SK-N-SH (cell line): ENCODE results near the gene PLCB3. TPM values are rescaled to one million over a fixed set of nuclear protein-coding genes. Genes with fewer than 3 reads are reported as not detected.

Experiments used
- CTCF ChIA-PET: fragments of 300-600, 350-600 bp; formaldehyde crosslinking; extraction: SDS; loops from one replicate; lab custom pipeline; 2021; lab: Yijun Ruan, JAX
- POLR2A ChIA-PET: fragments of 350-600 bp; sonication (Branson Sonifier 250); formaldehyde crosslinking; extraction: SDS; loops from one replicate; lab custom pipeline; 2020; ENCODE audit warnings: antibody characterized with exemption, inconsistent platforms; lab: Yijun Ruan, JAX
- DNase-seq: peaks from one replicate; pipeline ENCODE4 v3.0.0; 2012
- H2AFZ ChIP-seq: fragments of 200-600 bp; sonication (generic); 2 replicates; pipeline ENCODE4 v1.8.1; 2016; ENCODE audit warnings: antibody characterized with exemption, mild to moderate bottlenecking, low read depth
- H3F3A ChIP-seq: fragments of 200-600 bp; sonication (generic); replicated peaks from 2 replicates; pipeline ENCODE3; 2016; ENCODE audit warnings: antibody characterized with exemption, mild to moderate bottlenecking; ENCODE audit not compliant: insufficient read depth
- H3K27ac ChIP-seq, 2 experiments: fragments of 200-500 bp in 1 of 2; fragments of 200-600 bp in 1 of 2; sonication (Bioruptor generic) in 1 of 2; sonication (generic), shearing (Covaris generic) in 1 of 2; 2 replicates each; pipeline versions ENCODE4 v1.5.1 to v1.6.1; 2014 to 2016; ENCODE audit warnings: low read depth in 2 of 2, inconsistent platforms in 1 of 2, low read length in 1 of 2, mild to moderate bottlenecking in 1 of 2, mixed read lengths in 1 of 2
- H3K27me3 ChIP-seq: fragments of 200-600 bp; sonication (generic), shearing (Covaris generic); 2 replicates; pipeline ENCODE4 v1.6.1; 2016; ENCODE audit warnings: mixed run types; ENCODE audit not compliant: insufficient read depth
- H3K36me3 ChIP-seq, 2 experiments: fragments of 200-500 bp in 1 of 2; fragments of 200-600 bp in 1 of 2; sonication (Bioruptor generic) in 1 of 2; sonication (generic) in 1 of 2; replicated peaks in 1 of 2; 2 replicates each; pipeline versions ENCODE3 to v1.5.1; 2014 to 2016; ENCODE audit warnings: low read length in 1 of 2, mild to moderate bottlenecking in 1 of 2; ENCODE audit not compliant: insufficient read depth in 2 of 2, control insufficient read depth in 1 of 2
- H3K4me1 ChIP-seq, 2 experiments: fragments of 200-500 bp in 1 of 2; fragments of 200-600 bp in 1 of 2; sonication (Bioruptor generic) in 1 of 2; sonication (generic), shearing (Covaris generic) in 1 of 2; 2 replicates each; pipeline versions ENCODE4 v1.5.1 to v1.6.1; 2014 to 2016; ENCODE audit warnings: low read depth in 1 of 2, low read length in 1 of 2, mixed run types in 1 of 2; ENCODE audit not compliant: insufficient read depth in 2 of 2, control insufficient read depth in 1 of 2
- H3K4me2 ChIP-seq: fragments of 200-600 bp; sonication (generic), shearing (Covaris generic); 2 replicates; pipeline ENCODE4 v1.6.1; 2017; ENCODE audit warnings: mixed run types
- H3K4me3 ChIP-seq, 2 experiments: fragments of 200-500 bp in 1 of 2; fragments of 200-600 bp in 1 of 2; sonication (Bioruptor generic) in 1 of 2; sonication (generic), shearing (Covaris generic) in 1 of 2; 2 replicates each; pipeline versions ENCODE4 v1.5.1 to v1.8.1; 2014 to 2016; ENCODE audit warnings: low read depth in 2 of 2, inconsistent platforms in 1 of 2, low read length in 1 of 2, mild to moderate bottlenecking in 1 of 2, mixed read lengths in 1 of 2, moderate library complexity in 1 of 2
- H3K79me2 ChIP-seq: fragments of 200-600 bp; sonication (generic); 2 replicates; pipeline ENCODE4 v1.8.1; 2017; ENCODE audit warnings: mild to moderate bottlenecking; ENCODE audit not compliant: insufficient read depth
- H3K9ac ChIP-seq: fragments of 200-600 bp; sonication (generic); 2 replicates; pipeline ENCODE4 v1.6.1; 2017; ENCODE audit warnings: mixed run types
- H3K9me2 ChIP-seq: fragments of 200-600 bp; sonication (generic); 2 replicates; pipeline ENCODE4 v1.6.1; 2017; ENCODE audit warnings: mixed run types
- H3K9me3 ChIP-seq: fragments of 200-600 bp; sonication (generic); 2 replicates; pipeline ENCODE4 v1.6.1; 2017; ENCODE audit warnings: mixed run types, mild to moderate bottlenecking, moderate library complexity
- H4K20me1 ChIP-seq: fragments of 200-600 bp; sonication (generic); 2 replicates; pipeline ENCODE4 v1.6.1; 2017; ENCODE audit warnings: mild to moderate bottlenecking, mixed run types; ENCODE audit not compliant: insufficient read depth
- CHD2 ChIP-seq: fragments of 150-350 bp; IDR thresholded peaks from 2 replicates; pipeline ENCODE4 v1.6.1; 2018; ENCODE audit warnings: low read length; ENCODE audit not compliant: partially characterized antibody
- ELF1 ChIP-seq: IDR thresholded peaks from 2 replicates; pipeline ENCODE4 v1.4.0; 2012
- EZH2phosphoT487 ChIP-seq: fragments of 200-600 bp; sonication (generic); IDR thresholded peaks from 2 replicates; pipeline ENCODE4 v1.6.1; 2017; ENCODE audit warnings: low read depth, mixed run types, mild to moderate bottlenecking, antibody characterized with exemption, moderate library complexity, borderline replicate concordance
- FOSL2 ChIP-seq: IDR thresholded peaks from 2 replicates; pipeline ENCODE4 v1.4.0; 2012; ENCODE audit warnings: low read depth, mild to moderate bottlenecking, moderate library complexity, borderline replicate concordance
- GABPA ChIP-seq: IDR thresholded peaks from 2 replicates; pipeline ENCODE4 v1.4.0; 2012; ENCODE audit warnings: low read depth, mild to moderate bottlenecking
- MEF2A ChIP-seq: IDR thresholded peaks from 2 replicates; pipeline ENCODE4 v1.4.0; 2012; ENCODE audit warnings: low read depth, borderline replicate concordance
- NRF1 ChIP-seq: IDR thresholded peaks from 2 replicates; pipeline ENCODE4 v1.6.1; 2012; ENCODE audit warnings: low read depth, mild to moderate bottlenecking, low read length
- POLR2AphosphoS5 ChIP-seq: IDR thresholded peaks from 2 replicates; pipeline ENCODE4 v1.6.1; 2012; ENCODE audit warnings: low read depth, low read length
- RCOR1 ChIP-seq: fragments of 150-350 bp; IDR thresholded peaks from 2 replicates; pipeline ENCODE4 v1.6.1; 2017; ENCODE audit warnings: antibody characterized with exemption, low read length
- REST ChIP-seq: IDR thresholded peaks from 2 replicates; pipeline ENCODE4 v1.6.1; 2012; ENCODE audit warnings: mild to moderate bottlenecking, low read depth, low read length, moderate library complexity
- RFX5 ChIP-seq: IDR thresholded peaks from 2 replicates; pipeline ENCODE4 v1.6.1; 2012; ENCODE audit warnings: mild to moderate bottlenecking, improper control_type of control experiment, low read length
- TCF12 ChIP-seq: IDR thresholded peaks from 2 replicates; pipeline ENCODE4 v1.4.0; 2012
- USF1 ChIP-seq: IDR thresholded peaks from 2 replicates; pipeline ENCODE4 v1.4.0; 2012; ENCODE audit warnings: low read depth, borderline replicate concordance
- YY1 ChIP-seq: IDR thresholded peaks from 2 replicates; pipeline ENCODE4 v1.4.0; 2012; ENCODE audit warnings: low read depth, mild to moderate bottlenecking
- WGBS: methylation state at CpG from one replicate; pipeline ENCODE4 v1.1.6; 2017; ENCODE audit warnings: low lambda C conversion rate; 5-methylcytosine and 5-hydroxymethylcytosine counted together
- polyA plus RNA-seq, 3 experiments: library from polyadenylated mRNA; depleted of rRNA; stranded (reverse); fragments of >200 nt; gene quantifications; 2 replicates each; pipeline ENCODE4 v1.2.3, GENCODE V29; 2012

Gene PLCB3
- polyA plus RNA-seq, 1 of the 3 experiments (the other 2 are of a cell fraction) = 30.4 TPM

DNA sequence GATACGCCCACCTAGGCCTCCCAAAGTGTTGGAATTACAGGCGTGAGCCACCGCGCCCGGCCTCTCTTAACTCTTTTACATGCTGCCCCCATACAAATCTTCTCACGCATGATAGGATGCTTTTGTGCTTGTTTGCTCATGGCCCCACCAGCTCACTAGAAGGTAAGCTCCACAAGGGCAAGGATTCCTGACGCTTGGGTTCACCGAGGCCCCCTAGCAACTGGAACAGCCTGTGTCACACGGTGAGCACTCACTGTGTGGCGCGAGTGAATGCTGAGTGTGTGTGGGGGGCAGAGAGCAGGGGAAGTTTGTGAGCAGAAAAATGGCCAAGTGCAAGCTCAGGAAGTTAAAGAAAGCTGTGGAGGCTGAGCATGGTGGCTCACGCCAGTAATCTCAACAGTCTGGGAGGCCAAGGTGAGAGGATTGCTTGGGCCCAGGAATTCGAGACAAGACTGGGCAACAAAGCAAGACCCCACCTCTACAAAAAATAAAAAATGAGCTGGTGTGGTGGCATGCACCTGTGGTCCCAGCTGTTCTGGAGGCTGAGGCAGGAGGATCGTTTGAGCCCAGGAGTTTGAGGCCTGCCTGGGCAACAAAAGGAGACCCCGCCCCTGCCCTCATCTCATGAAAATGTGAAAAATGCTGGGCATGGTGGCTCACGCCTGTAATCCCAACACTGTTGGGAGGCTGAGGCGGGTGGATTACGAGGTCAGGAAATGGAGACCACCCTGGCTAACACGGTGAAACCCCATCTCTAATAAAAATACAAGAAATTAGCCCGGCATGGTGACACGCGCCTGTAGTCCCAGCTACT lies 30.8 kb downstream of the PLCB3 start:
- POLR2A ChIA-PET = interaction anchor here (0.7 to 0.9 kb wide), 2 partner anchors 22 to 202 kb away, joined by 3 read pairs; no protein-coding TSS in a partner anchor
- H3K4me2 ChIP-seq = no peak overlapping the region
- no peaks in the 10 kb centered on the region for H3K9me2 ChIP-seq
- H3K9ac ChIP-seq = no peak overlapping the region
- peaks cover 8 to 21% of the 10 kb centered on the region in 2 experiments; a peak in 2 of 4 replicates for H3K4me1 ChIP-seq
- no peaks in the 10 kb centered on the region for H3K9me3 ChIP-seq
- DNase-seq = no peak
- 94% methylated on average over 22 of the region's 22 CpGs for WGBS
- no peaks in the 10 kb centered on the region for H3K27me3 ChIP-seq
- H2AFZ ChIP-seq = no peak overlapping the region
- H3K27ac ChIP-seq = no peak overlapping the region
- no peaks in the 10 kb centered on the region for H4K20me1 ChIP-seq
- H3K36me3 ChIP-seq = peaks cover 6 to 7% of the 10 kb centered on the region in 2 experiments
- no peak overlapping the region for H3K4me3 ChIP-seq
- peaks cover 9% of the 10 kb centered on the region for H3F3A ChIP-seq
- no peak for TF ChIP-seq RFX5
- no peak for TF ChIP-seq YY1
- TF ChIP-seq RCOR1 = no peak
- no peak for TF ChIP-seq REST
- no peak for TF ChIP-seq TCF12
- no peak for TF ChIP-seq EZH2phosphoT487
- TF ChIP-seq ELF1 = no peak
- no peak for TF ChIP-seq USF1
- TF ChIP-seq POLR2AphosphoS5 = no peak
- no peak for TF ChIP-seq FOSL2
- no peak for TF ChIP-seq NRF1
- no peak for TF ChIP-seq MEF2A
- no peak for TF ChIP-seq CHD2
- no peak for TF ChIP-seq GABPA
- TF ChIP-seq, all 33 proteins: peak for 0
- CTCF ChIA-PET = interaction anchor here (0.9 to 12.2 kb wide), 3 partner anchors 10 to 34 kb away, joined by 3 to 196 read pairs (median 46); partner anchors contain the start of genes CATSPERZ and ESRRA
- peaks cover 30% of the 10 kb centered on the region for H3K79me2 ChIP-seq
